IMR-90 (cell line): ENCODE results near the gene PTPRN2. TPM values are rescaled to one million over a fixed set of nuclear protein-coding genes. Genes with fewer than 3 reads are reported as not detected.

Experiments
- ATAC-seq: fragments of 200-7000 bp; cut with Tn5 transposase; 2 replicates; pipeline ENCODE4 v1.9.1; 2020; ENCODE audit warnings: low read depth, mild to moderate bottlenecking, moderate library complexity
- BruUV-seq: library from RNA; stranded (reverse); fragments of 400-500 nt; replicated peaks from 2 replicates; lab custom pipeline; 2021; lab: Mats Ljungman, UMichigan
- CTCF ChIA-PET: fragments of 300-600 bp; formaldehyde crosslinking; extraction: SDS; loops from one replicate; lab custom pipeline; 2021; ENCODE audit warnings: antibody characterized with exemption; lab: Yijun Ruan, JAX
- POLR2A ChIA-PET: fragments of 300-600 bp; sonication (Branson Sonifier 250); formaldehyde crosslinking; loops from one replicate; lab custom pipeline; 2022; ENCODE audit warnings: antibody characterized with exemption; ENCODE audit not compliant: unreplicated experiment; lab: Charles Lee
- DNase-seq: peaks from one replicate; pipeline ENCODE4 v3.0.0; 2013
- H2AFZ ChIP-seq: replicated peaks from 2 replicates; pipeline ENCODE3; 2013; ENCODE audit warnings: low read length, mild to moderate bottlenecking; ENCODE audit not compliant: poor library complexity
- H2AK5ac ChIP-seq: 2 replicates; pipeline ENCODE4 v1.6.1; 2013; ENCODE audit warnings: low read depth, low read length, inconsistent platforms
- H2AK9ac ChIP-seq: replicated peaks from 2 replicates; pipeline ENCODE3; 2013; ENCODE audit warnings: mild to moderate bottlenecking, low read depth, low read length, moderate library complexity; ENCODE audit not compliant: poor library complexity
- H2BK120ac ChIP-seq: 2 replicates; pipeline ENCODE4 v1.6.1; 2013; ENCODE audit warnings: low read depth, low read length, inconsistent platforms
- H2BK15ac ChIP-seq: 3 replicates; pipeline ENCODE4 v1.6.1; 2013; ENCODE audit warnings: low read depth, low read length, inconsistent platforms
- H2BK20ac ChIP-seq: 2 replicates; pipeline ENCODE4 v1.6.1; 2013; ENCODE audit warnings: low read depth, mild to moderate bottlenecking, inconsistent platforms, low read length, moderate library complexity
- H2BK5ac ChIP-seq: 2 replicates; pipeline ENCODE4 v1.6.1; 2013; ENCODE audit warnings: mild to moderate bottlenecking, low read depth, low read length, inconsistent platforms; ENCODE audit not compliant: poor library complexity, severe bottlenecking
- H3K14ac ChIP-seq: replicated peaks from 2 replicates; pipeline ENCODE4 v1.6.1; 2013; ENCODE audit warnings: low read depth, low read length, inconsistent platforms
- H3K18ac ChIP-seq: 2 replicates; pipeline ENCODE4 v1.6.1; 2013; ENCODE audit warnings: low read depth, low read length, control low read depth
- H3K23ac ChIP-seq: 2 replicates; pipeline ENCODE4 v1.6.1; 2013; ENCODE audit warnings: low read depth, low read length, inconsistent platforms
- H3K27ac ChIP-seq: 2 replicates; pipeline ENCODE4 v1.5.1; 2013; ENCODE audit warnings: mild to moderate bottlenecking, control low read depth, low read length; ENCODE audit not compliant: insufficient read depth
- H3K27me3 ChIP-seq: 2 replicates; pipeline ENCODE4 v1.6.1; 2013; ENCODE audit warnings: low read length; ENCODE audit not compliant: control insufficient read depth, insufficient read depth
- H3K36me3 ChIP-seq: 2 replicates; pipeline ENCODE4 v1.6.1; 2013; ENCODE audit warnings: low read length, mixed read lengths; ENCODE audit not compliant: control insufficient read depth, insufficient read depth
- H3K4ac ChIP-seq: 2 replicates; pipeline ENCODE4 v1.6.1; 2013; ENCODE audit warnings: low read depth, low read length, inconsistent platforms
- H3K4me1 ChIP-seq: 2 replicates; pipeline ENCODE4 v1.6.1; 2013; ENCODE audit warnings: low read length, mixed read lengths; ENCODE audit not compliant: control insufficient read depth, insufficient read depth
- H3K4me2 ChIP-seq: 2 replicates; pipeline ENCODE4 v1.6.1; 2013; ENCODE audit warnings: low read depth, mild to moderate bottlenecking, control low read depth, low read length, moderate library complexity
- H3K4me3 ChIP-seq: 2 replicates; pipeline ENCODE4 v1.5.1; 2013; ENCODE audit warnings: low read depth, mild to moderate bottlenecking, control low read depth, low read length, moderate library complexity; ENCODE audit not compliant: insufficient read depth
- H3K56ac ChIP-seq: 2 replicates; pipeline ENCODE4 v1.6.1; 2013; ENCODE audit warnings: low read length, inconsistent platforms; ENCODE audit not compliant: insufficient read depth; ENCODE audit errors: extremely low read depth
- H3K79me1 ChIP-seq, 2 experiments: 2 replicates each; pipeline ENCODE4 v1.6.1; 2013; ENCODE audit warnings: low read length in 2 of 2, inconsistent platforms in 1 of 2, low read depth in 1 of 2
- H3K9ac ChIP-seq: 2 replicates; pipeline ENCODE4 v1.6.1; 2013; ENCODE audit warnings: low read depth, low read length, control low read depth
- H3K9me1 ChIP-seq: 2 replicates; pipeline ENCODE4 v1.6.1; 2013; ENCODE audit warnings: low read length, inconsistent platforms; ENCODE audit not compliant: insufficient read depth
- H3K9me3 ChIP-seq: 2 replicates; pipeline ENCODE4 v1.6.1; 2013; ENCODE audit warnings: low read length; ENCODE audit not compliant: control insufficient read depth, insufficient read depth
- H4K20me1 ChIP-seq: 2 replicates; pipeline ENCODE4 v1.6.1; 2013; ENCODE audit warnings: low read length, inconsistent platforms; ENCODE audit not compliant: insufficient read depth
- H4K5ac ChIP-seq: 2 replicates; pipeline ENCODE4 v1.6.1; 2013; ENCODE audit warnings: mild to moderate bottlenecking, low read depth, low read length, control low read depth
- H4K8ac ChIP-seq, 2 experiments: 2 replicates each; pipeline ENCODE4 v1.6.1; 2013; ENCODE audit warnings: low read depth in 2 of 2, low read length in 2 of 2, control low read depth in 1 of 2, inconsistent platforms in 1 of 2
- H4K91ac ChIP-seq: 2 replicates; pipeline ENCODE4 v1.6.1; 2013; ENCODE audit warnings: low read depth, low read length, inconsistent platforms; ENCODE audit not compliant: insufficient read depth
- BHLHE40 ChIP-seq: fragments of 150-350 bp; IDR thresholded peaks from 2 replicates; pipeline ENCODE4 v1.6.1; 2016; ENCODE audit warnings: mild to moderate bottlenecking, low read depth, low read length
- CEBPB ChIP-seq: IDR thresholded peaks from 2 replicates; pipeline ENCODE4 v1.6.1; 2012; ENCODE audit warnings: low read depth, low read length, improper control_type of control experiment
- CHD1 ChIP-seq: IDR thresholded peaks from 2 replicates; pipeline ENCODE4 v1.6.1; 2012; ENCODE audit warnings: low read depth, low read length, improper control_type of control experiment
- CTCF ChIP-seq: conservative IDR thresholded peaks from 2 replicates; pipeline ENCODE4 v1.5.1; 2012; ENCODE audit warnings: mild to moderate bottlenecking, low read depth, low read length, improper control_type of control experiment
- ELK1 ChIP-seq: fragments of 150-350 bp; IDR thresholded peaks from 2 replicates; pipeline ENCODE4 v1.6.1; 2016; ENCODE audit warnings: low read depth, mild to moderate bottlenecking, low read length, moderate library complexity, borderline replicate concordance
- FOS ChIP-seq: fragments of 150-350 bp; IDR thresholded peaks from 2 replicates; pipeline ENCODE4 v1.6.1; 2016; ENCODE audit warnings: low read depth, low read length
- MAFK ChIP-seq: IDR thresholded peaks from 2 replicates; pipeline ENCODE4 v1.6.1; 2012; ENCODE audit warnings: low read depth, low read length, improper control_type of control experiment
- MAZ ChIP-seq: IDR thresholded peaks from 2 replicates; pipeline ENCODE4 v1.6.1; 2012; ENCODE audit warnings: low read depth, mild to moderate bottlenecking, low read length, improper control_type of control experiment, moderate library complexity, borderline replicate concordance
- MXI1 ChIP-seq: IDR thresholded peaks from 2 replicates; pipeline ENCODE4 v1.6.1; 2012; ENCODE audit warnings: low read depth, mild to moderate bottlenecking, low read length, moderate library complexity, borderline replicate concordance
- NFE2L2 ChIP-seq: fragments of 150-350 bp; IDR thresholded peaks from 2 replicates; pipeline ENCODE4 v1.6.1; 2016; ENCODE audit warnings: low read depth, mild to moderate bottlenecking, low read length
- POLR2A ChIP-seq: IDR thresholded peaks from 2 replicates; pipeline ENCODE4 v1.6.1; 2012; ENCODE audit warnings: mild to moderate bottlenecking, low read depth, low read length
- RAD21 ChIP-seq: IDR thresholded peaks from 2 replicates; pipeline ENCODE4 v1.6.1; 2012; ENCODE audit warnings: low read length, improper control_type of control experiment
- RCOR1 ChIP-seq: IDR thresholded peaks from 2 replicates; pipeline ENCODE4 v1.6.1; 2012; ENCODE audit warnings: mild to moderate bottlenecking, low read length, improper control_type of control experiment; ENCODE audit not compliant: insufficient replicate concordance
- RFX5 ChIP-seq: IDR thresholded peaks from 2 replicates; pipeline ENCODE4 v1.8.0; 2012; ENCODE audit warnings: low read depth, mild to moderate bottlenecking, low read length, moderate library complexity
- SMC3 ChIP-seq: fragments of 150-350 bp; IDR thresholded peaks from 2 replicates; pipeline ENCODE4 v1.6.1; 2016; ENCODE audit warnings: low read depth, mild to moderate bottlenecking, antibody characterized with exemption, low read length, moderate library complexity
- USF2 ChIP-seq: fragments of 150-350 bp; IDR thresholded peaks from 2 replicates; pipeline ENCODE4 v1.6.1; 2017; ENCODE audit warnings: mild to moderate bottlenecking, antibody characterized with exemption, low read length, low read depth
- WGBS, 2 experiments: methylation state at CpG; one replicate each; pipeline versions ENCODE4 v1.1.5 to v1.1.7; 2013; ENCODE audit warnings: missing lambda C conversion rate in 2 of 2; ENCODE audit not compliant: insufficient read length in 1 of 2; ENCODE audit errors: extremely low coverage in 2 of 2; 5-methylcytosine and 5-hydroxymethylcytosine counted together
- dilution Hi-C: fragments of 300-500 bp; cut with HindIII; formaldehyde crosslinking; loops from one replicate; pipeline ENCODE4 v1.14.3; 2018; ENCODE audit warnings: low sequenced_read_pairs; ENCODE audit not compliant: unreplicated experiment
- in situ Hi-C: fragments of 300-500 bp; cut with MboI; formaldehyde crosslinking; loops from 3 replicates; pipeline ENCODE4 v1.14.3; 2019; ENCODE audit warnings: low sequenced_read_pairs, inconsistent platforms, mixed read lengths
- intact Hi-C: fragments of 100-400 bp; cut with micrococcal nuclease; formaldehyde crosslinking; loops from 2 replicates; pipeline ENCODE4 v1.10.0; 2022
- polyA plus RNA-seq, 3 experiments: library from polyadenylated mRNA; depleted of rRNA; stranded (reverse); fragments of >200 nt; gene quantifications; 2 replicates each; pipeline ENCODE4 v1.2.3, GENCODE V29; 2012; ENCODE audit warnings: low replicate concordance in 1 of 3
- total RNA-seq: library from RNA; depleted of rRNA; stranded (reverse); fragments of >200 nt; gene quantifications from 2 replicates; pipeline ENCODE4 v1.2.3, GENCODE V29; 2012

The PTPRN2 gene
- total and polyA plus RNA-seq, 2 of the 4 experiments (the other 2 are of a cell fraction): 0.03 TPM; not detected in 1

- no peak overlapping the region for H3K27ac ChIP-seq
- H2BK120ac ChIP-seq: no peak overlapping the region
- dilution Hi-C loops: no loop called here
- H3K36me3 ChIP-seq: no peaks in the 10 kb centered on the region
- no peak overlapping the region for H4K91ac ChIP-seq
- H3K18ac ChIP-seq: no peak overlapping the region
- no peak overlapping the region for H2BK15ac ChIP-seq
- no peak overlapping the region for H4K5ac ChIP-seq
- CTCF ChIA-PET: no interaction called here
- no peak overlapping the region for H2AFZ ChIP-seq
- POLR2A ChIA-PET: no interaction called here
- in situ Hi-C loops: no loop called here
- intact Hi-C loops: no loop called here
- H2AK5ac ChIP-seq: no peak overlapping the region
- no peak overlapping the region for H2BK5ac ChIP-seq
- no peak overlapping the region for H2BK20ac ChIP-seq
- H3K23ac ChIP-seq: no peak overlapping the region
- TF ChIP-seq USF2 (no peak), FOS (no peak), MAFK (no peak), RAD21 (no peak), NFE2L2 (no peak), BHLHE40 (no peak), MXI1 (no peak), ELK1 (no peak), SMC3 (no peak), CEBPB (no peak), RFX5 (no peak), RCOR1 (no peak), CTCF (no peak), CHD1 (no peak), POLR2A (no peak), MAZ (no peak)
- no peak overlapping the region for H2AK9ac ChIP-seq
- WGBS, 2 experiments: no CpG with 5 or more reads among the region's 16 CpGs
- H4K8ac ChIP-seq: no peak overlapping the region
- DNase-seq (no peak), ATAC-seq (no peak)
- BruUV-seq: no TSS peak
- H3K27me3 ChIP-seq: no peaks in the 10 kb centered on the region
- peaks cover 30% of the 10 kb centered on the region; the same call in 1 of the 2 replicates for H3K9me3 ChIP-seq
- no peaks in the 10 kb centered on the region for H3K79me1 ChIP-seq
- no peaks in the 10 kb centered on the region for H4K20me1 ChIP-seq
- H3K9me1 ChIP-seq: no peaks in the 10 kb centered on the region
- no peak overlapping the region for H3K9ac ChIP-seq
- H3K14ac ChIP-seq: no peak overlapping the region
- H3K4me3 ChIP-seq: no peak overlapping the region
- H3K4me1 ChIP-seq: no peaks in the 10 kb centered on the region
- H3K56ac ChIP-seq: no peak overlapping the region
- no peak overlapping the region for H3K4me2 ChIP-seq
- no peak overlapping the region for H3K4ac ChIP-seq
Measured at GRCh38 chr7:157579425-157579824, 1008.2 kb downstream of the PTPRN2 start.
